ENCODE data around the gene MOK.

The MOK gene

GRCh38 chr14:102222751-102223150 is 82.2 kb downstream of the MOK start:
- DNase-seq: no peak

GRCh38 chr14:102222009-102222575 is 82.9 kb downstream of the MOK start:
- no peak for DNase-seq

DNA sequence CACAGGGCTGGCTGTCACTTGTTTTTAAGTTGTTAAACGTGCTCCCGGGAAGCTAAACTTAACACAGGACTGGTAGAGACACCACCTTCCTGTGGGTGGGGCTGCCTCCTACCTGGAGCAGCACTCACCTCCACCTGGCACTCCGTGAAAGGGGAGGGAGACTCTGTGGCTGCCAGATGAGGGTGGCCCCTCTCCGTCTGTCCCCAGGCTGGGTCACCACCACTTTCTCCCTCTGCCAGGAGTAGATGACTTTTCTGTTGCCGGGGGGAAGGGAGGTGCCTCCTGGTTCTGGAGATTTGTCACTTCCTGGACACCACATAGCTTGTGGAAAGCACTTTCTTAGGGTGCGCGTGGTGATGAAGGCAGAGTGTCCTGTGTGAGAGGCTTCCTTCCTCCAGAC is 83.9 kb downstream of the MOK start:
- DNase-seq: no peak

DNA sequence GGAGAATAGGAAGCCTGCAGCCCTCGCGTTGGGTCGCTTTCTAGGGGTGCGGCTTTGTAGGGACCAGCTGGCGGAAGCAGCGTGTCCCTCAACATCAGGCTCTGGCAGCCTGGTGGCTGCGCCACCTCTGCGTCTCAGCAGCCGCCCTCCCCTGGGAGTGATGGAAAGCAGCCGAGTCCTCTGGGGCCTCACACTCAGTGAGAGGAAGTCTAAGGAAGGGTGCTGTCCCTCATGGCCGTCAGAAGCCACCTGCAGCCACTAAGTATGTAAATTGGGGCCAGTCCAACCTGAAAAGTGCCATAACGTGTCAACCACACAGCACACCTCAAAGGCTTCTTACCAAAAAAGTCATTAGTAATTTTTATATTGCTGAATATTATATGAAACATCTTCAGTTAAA is 84.9 kb downstream of the MOK start:
- DNase-seq: no peak

- DNase-seq: no peak
Measured at GRCh38 chr14:102219316-102219715, 85.6 kb downstream of the MOK start.

DNA sequence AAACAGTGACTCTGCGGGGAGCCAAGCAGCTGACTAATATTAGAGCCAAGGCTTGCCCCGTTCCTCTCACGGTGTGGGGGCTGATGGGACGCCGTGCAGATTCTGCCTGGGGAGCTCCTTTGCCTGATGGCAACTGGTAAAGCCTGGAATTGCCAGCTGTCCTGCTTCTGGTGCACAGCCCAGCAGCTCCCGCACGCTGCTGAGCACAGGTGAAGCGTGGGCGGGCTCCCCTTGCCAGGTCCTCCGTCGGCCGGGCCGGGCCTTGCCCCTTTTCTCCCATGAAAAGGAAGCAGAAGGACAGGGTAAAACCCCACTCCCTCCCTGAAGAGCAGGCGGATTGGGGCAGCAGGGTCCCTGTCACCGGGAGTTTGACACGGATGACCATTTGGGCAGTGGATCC is 86.3 kb downstream of the MOK start:
- DNase-seq: no peak

DNA sequence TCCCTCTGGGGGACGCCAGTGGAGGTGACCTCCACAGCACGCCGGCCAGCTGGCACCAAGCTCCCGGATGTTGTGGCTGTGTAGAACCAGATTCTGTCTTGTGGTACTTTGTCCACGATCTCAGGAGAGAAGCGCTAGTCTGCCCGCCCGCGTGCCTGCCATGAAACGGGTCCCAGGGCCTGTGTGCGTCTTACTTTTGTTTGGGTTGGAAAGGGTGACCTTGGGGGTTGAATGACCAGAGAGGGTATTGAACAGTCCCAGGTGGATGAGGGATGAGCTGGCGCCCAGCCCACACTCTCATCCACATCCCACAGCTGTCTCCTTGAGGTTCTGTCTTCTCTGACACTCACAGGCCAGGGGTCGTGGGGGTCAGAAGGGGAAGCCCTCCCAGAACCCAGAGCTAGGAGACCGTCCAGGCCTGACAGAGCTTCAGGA is 87.0 kb downstream of the MOK start:
- no peak for DNase-seq

DNA sequence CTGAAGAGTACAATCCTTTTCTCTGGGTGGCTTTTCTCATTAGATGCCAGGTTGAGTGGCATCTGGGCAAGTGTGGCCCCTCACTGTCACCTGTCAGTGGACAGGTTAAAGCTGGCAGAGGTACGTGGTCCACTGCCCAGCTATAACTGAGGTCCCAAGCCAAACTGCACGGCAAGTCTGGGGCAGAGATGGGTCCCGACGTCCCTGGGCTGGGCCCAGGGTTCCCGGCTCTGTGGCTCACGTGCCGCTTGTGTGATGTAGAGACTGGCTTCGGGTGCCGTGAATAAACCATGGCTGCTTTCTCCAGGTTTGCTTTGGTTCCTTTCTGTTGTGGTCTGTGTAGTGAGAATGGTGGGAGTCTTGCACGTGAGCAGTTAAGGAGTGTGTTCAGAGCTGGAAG is 87.6 kb downstream of the MOK start:
- no peak for DNase-seq

- no peak for DNase-seq
Measured at GRCh38 chr14:102215576-102216250, 89.3 kb downstream of the MOK start.

DNA sequence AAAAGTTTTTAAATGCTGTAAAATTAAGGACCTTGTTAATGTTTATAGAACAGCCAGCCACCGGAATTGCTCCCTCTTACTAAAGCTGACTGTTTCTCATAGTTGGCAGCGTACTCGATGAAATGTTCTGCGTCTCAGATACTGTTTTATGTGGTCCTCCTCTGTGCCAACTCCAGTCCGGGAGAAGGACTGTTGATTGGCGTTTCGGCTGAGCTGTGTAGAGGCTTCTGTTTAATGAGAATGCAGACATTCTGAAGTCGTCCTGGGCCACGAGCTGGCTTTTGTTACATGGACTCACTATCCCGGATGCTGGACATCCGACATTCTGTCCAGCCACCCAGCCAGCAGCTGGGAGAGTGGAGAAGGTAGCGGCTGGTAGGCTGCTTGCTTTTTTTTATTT is 89.9 kb downstream of the MOK start:
- DNase-seq: no peak

GRCh38 chr14:102213984-102214658 is 90.8 kb downstream of the MOK start:
- DNase-seq: no peak

- DNase-seq: no peak
Measured at GRCh38 chr14:102213470-102213869, 91.5 kb downstream of the MOK start.

GRCh38 chr14:102212845-102213244 is 92.1 kb downstream of the MOK start:
- DNase-seq: no peak

- DNase-seq: no peak
Measured at GRCh38 chr14:102212356-102212755, 92.6 kb downstream of the MOK start.

DNA sequence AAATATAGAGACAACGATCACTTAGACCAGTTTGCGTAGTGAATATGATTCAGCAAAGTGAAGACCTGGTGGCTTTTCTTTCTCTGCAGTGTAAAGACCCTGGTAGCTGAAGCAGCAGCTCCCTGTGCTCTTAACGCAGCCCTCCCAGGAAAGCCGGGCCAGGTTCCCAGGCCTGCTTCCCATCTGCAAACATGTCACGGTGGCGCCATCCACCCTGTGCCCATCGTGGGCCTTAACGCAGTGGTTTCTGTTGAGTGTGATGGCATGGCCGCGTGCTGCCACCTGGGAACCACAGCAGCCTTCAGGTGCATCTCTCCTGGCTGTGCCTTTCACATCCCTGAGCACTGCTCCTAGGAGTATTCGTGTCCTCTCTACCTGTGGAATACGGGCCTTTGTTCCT is 93.7 kb downstream of the MOK start:
- no peak for DNase-seq

DNA sequence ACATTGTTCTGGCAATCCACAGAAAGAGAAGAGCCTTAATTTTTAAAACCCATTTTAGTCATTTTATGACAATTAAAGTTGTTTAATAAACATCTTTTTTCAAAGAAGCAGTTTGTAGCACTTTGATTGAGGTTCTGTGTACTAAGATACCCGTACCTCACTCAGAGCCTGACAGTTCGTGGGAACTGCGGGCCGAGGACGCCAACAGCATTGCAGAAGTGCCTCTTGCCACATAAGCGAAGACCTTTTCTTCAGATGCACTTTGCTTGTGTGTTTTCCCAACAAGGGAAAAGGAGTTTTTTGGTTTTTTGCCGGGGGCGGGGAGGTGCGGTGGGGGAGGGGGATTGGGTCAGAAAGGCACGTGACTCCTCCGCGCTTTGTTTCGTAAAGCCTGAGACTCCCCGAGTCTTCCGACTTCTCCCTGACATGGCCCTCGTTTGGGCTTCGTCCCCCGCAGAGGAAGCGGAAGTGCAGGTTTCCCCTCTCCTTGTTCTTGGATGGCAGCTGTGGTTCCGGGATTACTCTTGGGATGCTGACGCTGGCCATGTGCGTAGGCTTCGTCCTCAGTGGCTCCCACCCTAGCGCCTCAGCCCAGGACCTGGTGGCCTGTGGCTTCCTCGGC is 94.4 kb downstream of the MOK start:
- no peak for DNase-seq

GRCh38 chr14:102209224-102209966 is 95.6 kb downstream of the MOK start:
- no peak for DNase-seq

GRCh38 chr14:102208741-102209140 is 96.2 kb downstream of the MOK start:
- no peak for DNase-seq

GRCh38 chr14:102207831-102208365 is 97.1 kb downstream of the MOK start:
- no peak for DNase-seq

DNA sequence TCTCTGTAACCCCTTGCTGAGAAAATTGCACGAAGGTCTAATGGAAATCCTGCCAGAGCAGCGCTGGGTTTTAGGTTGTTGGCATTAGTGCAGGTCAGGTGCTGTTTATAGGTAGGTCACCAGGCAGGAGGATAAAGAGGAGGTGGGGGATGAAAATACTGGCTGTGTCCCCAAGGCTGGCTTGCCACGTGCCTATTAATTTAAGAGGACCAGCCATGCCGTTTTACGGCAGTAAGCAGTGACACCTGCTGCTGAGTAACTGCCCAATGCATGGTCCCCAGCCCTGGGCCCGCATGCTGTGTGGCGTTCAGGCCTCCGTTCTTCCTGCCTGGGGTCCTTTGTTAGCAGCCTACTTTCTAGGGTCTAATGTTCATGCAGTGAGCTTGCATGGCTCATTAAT is 98.0 kb downstream of the MOK start:
- DNase-seq: no peak

DNA sequence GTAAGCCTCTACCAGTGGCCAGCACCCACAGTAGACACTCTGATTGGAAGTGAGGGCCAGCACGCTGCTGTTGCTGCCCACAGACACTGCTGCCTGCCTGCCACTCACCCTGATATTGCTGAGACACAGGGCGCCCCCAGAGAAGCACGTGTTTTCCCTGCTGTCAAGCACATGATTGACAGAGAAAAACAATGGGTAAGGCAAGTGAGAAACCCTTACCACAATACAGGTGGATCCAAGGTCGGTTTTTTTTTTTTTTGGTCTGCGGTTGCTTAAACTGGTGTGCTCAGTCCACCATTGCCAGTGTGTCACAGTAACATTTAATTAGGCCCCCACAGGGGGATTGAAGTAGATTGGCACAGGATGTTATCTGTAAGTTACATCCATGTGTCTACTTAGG is 99.4 kb downstream of the MOK start:
- DNase-seq: no peak

- DNase-seq: no peak
Measured at GRCh38 chr14:102203382-102203781, 101.6 kb downstream of the MOK start.

DNA sequence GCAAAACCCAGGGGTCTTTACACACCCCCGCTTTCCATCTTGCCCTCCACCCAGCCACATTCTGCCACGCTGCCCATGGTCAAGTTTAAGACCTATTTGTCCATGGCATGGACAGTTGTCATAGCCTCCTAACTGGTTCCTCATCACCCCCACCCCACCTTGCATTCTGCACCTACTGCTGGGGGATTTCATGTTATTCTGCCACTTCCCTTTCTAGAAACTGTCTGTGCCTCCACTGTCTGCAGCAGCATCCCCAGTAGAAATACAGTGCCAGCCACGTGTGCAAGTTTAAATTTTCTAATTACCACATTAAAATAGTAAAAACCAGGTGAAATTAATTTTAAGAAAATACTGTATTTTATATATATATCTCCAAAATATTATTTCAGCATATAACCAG is 102.0 kb downstream of the MOK start:
- no peak for DNase-seq
